CD4-positive, alpha-beta T cell (primary cell): ENCODE data around the gene CD300LB. TPM values are rescaled to one million over a fixed set of nuclear protein-coding genes. Genes with fewer than 3 reads are reported as not detected.

Experiments used
- ATAC-seq: fragments of 200-7000 bp; cut with Tn5 transposase; one replicate; pipeline ENCODE4 v1.10.0; 2022; ENCODE audit warnings: mild to moderate bottlenecking; ENCODE audit not compliant: poor library complexity
- CTCF ChIA-PET: fragments of 350-600 bp; sonication (Branson Sonifier 250); formaldehyde crosslinking; loops from one replicate; lab custom pipeline; 2021; ENCODE audit warnings: antibody characterized with exemption, inconsistent platforms; lab: Charles Lee
- POLR2A ChIA-PET: fragments of 350-600 bp; sonication (Branson Sonifier 250); formaldehyde crosslinking; loops from one replicate; lab custom pipeline; 2021; ENCODE audit warnings: antibody characterized with exemption, inconsistent platforms; lab: Charles Lee
- DNase-seq, 14 experiments: peaks; one replicate each; pipeline ENCODE4 v3.0.0-alpha.2; 2013 to 2020; ENCODE audit warnings: mixed read lengths in 2 of 14
- H3K27ac ChIP-seq, 2 donors: one replicate each; pipeline versions ENCODE4 v1.5.1 to v1.7.0; 2013; ENCODE audit warnings: low read length in 2 of 2, low read depth in 1 of 2, mild to moderate bottlenecking in 1 of 2
- H3K27me3 ChIP-seq, 2 experiments: 1 replicate in 1 of 2; 2 replicates in 1 of 2; pipeline versions ENCODE4 v1.6.1 to v1.7.0; 2013; ENCODE audit warnings: low read length in 2 of 2, control low read depth in 1 of 2, mild to moderate bottlenecking in 1 of 2, moderate library complexity in 1 of 2; ENCODE audit not compliant: insufficient read depth in 2 of 2, control insufficient read depth in 1 of 2
- H3K36me3 ChIP-seq: one replicate; pipeline ENCODE4 v1.6.1; 2013; ENCODE audit warnings: low read length, control low read depth; ENCODE audit not compliant: insufficient read depth
- H3K4me1 ChIP-seq: one replicate; pipeline ENCODE4 v1.6.1; 2013; ENCODE audit warnings: low read length, control low read depth; ENCODE audit not compliant: insufficient read depth
- H3K4me3 ChIP-seq: one replicate; pipeline ENCODE4 v1.5.1; 2013; ENCODE audit warnings: mild to moderate bottlenecking, low read length, moderate library complexity
- H3K9me3 ChIP-seq, 2 experiments: 1 replicate in 1 of 2; 2 replicates in 1 of 2; pipeline versions ENCODE4 v1.6.1 to v1.7.0; 2013; ENCODE audit warnings: low read length in 2 of 2, mild to moderate bottlenecking in 2 of 2, control low read depth in 1 of 2, moderate library complexity in 1 of 2; ENCODE audit not compliant: control insufficient read depth in 1 of 2, insufficient read depth in 1 of 2
- H3K27ac Mint-ChIP-seq: one replicate; pipeline ENCODE4 v1.8.0; 2020; ENCODE audit warnings: mixed read lengths
- H3K27me3 Mint-ChIP-seq: one replicate; pipeline ENCODE4 v1.8.0; 2021; ENCODE audit warnings: mixed read lengths
- H3K36me3 Mint-ChIP-seq: one replicate; pipeline ENCODE4 v1.8.0; 2021; ENCODE audit warnings: low read depth, mixed read lengths
- H3K4me1 Mint-ChIP-seq: one replicate; pipeline ENCODE4 v1.8.0; 2021; ENCODE audit warnings: low read depth, mixed read lengths
- H3K4me3 Mint-ChIP-seq: one replicate; pipeline ENCODE4 v1.8.0; 2020; ENCODE audit warnings: mild to moderate bottlenecking, mixed read lengths
- H3K9me3 Mint-ChIP-seq: one replicate; pipeline ENCODE4 v1.8.0; 2020; ENCODE audit warnings: mixed read lengths
- CTCF ChIP-seq: fragments of 200-600 bp; IDR thresholded peaks from one replicate; pipeline ENCODE4 v1.8.0; 2022; ENCODE audit warnings: antibody characterized with exemption, mild to moderate bottlenecking
- intact Hi-C, 2 experiments: fragments of 100-400 bp; cut with DNase I in 1 of 2; cut with micrococcal nuclease in 1 of 2; formaldehyde crosslinking; loops; one replicate each; pipeline versions ENCODE4 v1.15.1 to v1.9.0; 2023 to 2025; cut with DNase I, micrococcal nuclease
- total RNA-seq, 174 experiments: library from RNA in 2 of 174; stranded (reverse) in 2 of 174; gene quantifications; one replicate each; pipeline ENCODE4 v1.2.3 and lab custom pipeline; 2021 to 2026

Gene CD300LB
- total RNA-seq, 2 experiments from 2014 or later, result 0.36 to 0.56 TPM

GRCh38 chr17:74525781-74526288 is 5.4 kb downstream of the CD300LB start:
- peaks cover 0 to 18% of the 10 kb centered on the region in 2 experiments for H3K9me3 ChIP-seq
- Mint-ChIP-seq H3K4me3 (no peak overlapping the region), H3K36me3 (peaks cover 2% of the 10 kb centered on the region), H3K27ac (no peak overlapping the region), H3K4me1 (no peaks in the 10 kb centered on the region), H3K9me3 (no peaks in the 10 kb centered on the region), H3K27me3 (peaks cover 36% of the 10 kb centered on the region)
- no peaks in the 10 kb centered on the region for H3K36me3 ChIP-seq
- ChIA-PET CTCF (no interaction called here), POLR2A (no interaction called here)
- H3K4me1 ChIP-seq, result peaks cover 6% of the 10 kb centered on the region
- DNase-seq (no peak), ATAC-seq (no peak)
- no peak for TF ChIP-seq CTCF
- H3K27me3 ChIP-seq, result peaks cover 21 to 24% of the 10 kb centered on the region in 2 experiments
- no peak overlapping the region for H3K27ac ChIP-seq
- intact Hi-C loops, result no loop called here
- no peak overlapping the region for H3K4me3 ChIP-seq

- H3K4me1 Mint-ChIP-seq, result no peaks in the 10 kb centered on the region
- H3K4me3 Mint-ChIP-seq, result no peak overlapping the region
- ATAC-seq (no peak), DNase-seq (no peak)
- no peak overlapping the region for H3K27ac ChIP-seq
- H3K9me3 ChIP-seq, result peaks cover 0 to 19% of the 10 kb centered on the region in 2 experiments
- H3K27me3 Mint-ChIP-seq, result peaks cover 39% of the 10 kb centered on the region
- intact Hi-C loops, result no loop called here
- peaks cover 21 to 25% of the 10 kb centered on the region in 2 experiments for H3K27me3 ChIP-seq
- H3K4me1 ChIP-seq, result peaks cover 6% of the 10 kb centered on the region
- POLR2A ChIA-PET, result no interaction called here
- CTCF ChIA-PET, result no interaction called here
- H3K36me3 Mint-ChIP-seq, result peaks cover 3% of the 10 kb centered on the region
- TF ChIP-seq CTCF, result no peak
- H3K27ac Mint-ChIP-seq, result no peak overlapping the region
- H3K4me3 ChIP-seq, result no peak overlapping the region
- H3K9me3 Mint-ChIP-seq, result no peaks in the 10 kb centered on the region
- no peaks in the 10 kb centered on the region for H3K36me3 ChIP-seq
Measured at GRCh38 chr17:74525465-74525725, 5.9 kb downstream of the CD300LB start.

GRCh38 chr17:74524653-74525464 is 6.4 kb downstream of the CD300LB start:
- H3K27ac Mint-ChIP-seq, result no peak overlapping the region
- no peaks in the 10 kb centered on the region for H3K9me3 Mint-ChIP-seq
- TF ChIP-seq CTCF, result no peak
- no peak overlapping the region for H3K4me3 Mint-ChIP-seq
- Histone ChIP-seq H3K4me3 (no peak overlapping the region), H3K27ac (no peak overlapping the region), H3K4me1 (peaks cover 6% of the 10 kb centered on the region), H3K27me3 (peaks cover 21 to 29% of the 10 kb centered on the region in 2 experiments), H3K36me3 (no peaks in the 10 kb centered on the region), H3K9me3 (peaks cover 0 to 19% of the 10 kb centered on the region in 2 experiments)
- H3K36me3 Mint-ChIP-seq, result peaks cover 3% of the 10 kb centered on the region
- peak in 1 of 14 experiments; percentile 27 for DNase-seq
- ChIA-PET CTCF (interaction anchor here (0.6 kb wide), 1 partner anchor 10 kb away, joined by 3 read pairs; no protein-coding TSS in a partner anchor), POLR2A (no interaction called here)
- peaks cover 38% of the 10 kb centered on the region for H3K27me3 Mint-ChIP-seq
- ATAC-seq, result no peak
- intact Hi-C loops, result no loop called here
- no peaks in the 10 kb centered on the region for H3K4me1 Mint-ChIP-seq
